Thyroid gland (tissue), 4 donors: Measurements from ENCODE around the gene MAP3K5. TPM values are rescaled to one million over a fixed set of nuclear protein-coding genes. Genes with fewer than 3 reads are reported as not detected.

Source experiments
- DNase-seq, 2 donors: peaks; one replicate each; pipeline ENCODE4 v3.0.0-alpha.2; 2019
- H3K27ac ChIP-seq, 3 donors: fragments of 200-600 bp; sonication (generic); 1 replicate in 2 of 3; 2 replicates in 1 of 3; pipeline ENCODE4 v1.5.1; 2016 to 2019; ENCODE audit warnings: mild to moderate bottlenecking in 1 of 3, moderate library complexity in 1 of 3
- H3K27me3 ChIP-seq: fragments of 200-600 bp; sonication (generic); one replicate; pipeline ENCODE4 v1.5.1; 2019
- H3K36me3 ChIP-seq, 2 donors: fragments of 200-600 bp; sonication (generic); one replicate each; pipeline ENCODE4 v1.5.1; 2016 to 2019
- H3K4me1 ChIP-seq, 2 donors: fragments of 200-600 bp; sonication (generic); one replicate each; pipeline ENCODE4 v1.5.1; 2017 to 2019
- H3K4me3 ChIP-seq, 3 donors: fragments of 200-600 bp; sonication (generic); replicated peaks in 1 of 3; 1 replicate in 2 of 3; 2 replicates in 1 of 3; pipeline ENCODE4 v1.5.1; 2016; ENCODE audit warnings: mild to moderate bottlenecking in 1 of 3
- H3K9me3 ChIP-seq: fragments of 200-600 bp; sonication (generic); one replicate; pipeline ENCODE4 v1.5.1; 2017
- CTCF ChIP-seq, 6 experiments: fragments of 200-600 bp in 3 of 6; fragments of 450-650 bp in 3 of 6; sonication (generic) in 3 of 6; IDR thresholded peaks; one replicate each; pipeline ENCODE4 v1.5.1; 2016 to 2019; ENCODE audit warnings: antibody characterized with exemption in 6 of 6, mild to moderate bottlenecking in 2 of 6, inconsistent platforms in 1 of 6, moderate library complexity in 1 of 6
- POLR2A ChIP-seq, 2 donors: fragments of 450-650 bp; IDR thresholded peaks; one replicate each; pipeline ENCODE4 v1.6.1; 2017; ENCODE audit warnings: antibody characterized with exemption in 2 of 2, mild to moderate bottlenecking in 2 of 2, moderate library complexity in 1 of 2
- WGBS, 2 donors: methylation state at CpG; one replicate each; pipeline ENCODE4 v1.1.5; 2017; 5-methylcytosine and 5-hydroxymethylcytosine counted together
- intact Hi-C: fragments of 100-400 bp; cut with DNase I; formaldehyde crosslinking; loops from one replicate; pipeline ENCODE4 v1.15.1; 2023
- total RNA-seq, 4 donors: library from RNA; depleted of rRNA; stranded (reverse); fragments of >200 nt; gene quantifications; one replicate each; pipeline ENCODE4 v1.2.3, GENCODE V29; 2016

MAP3K5 gene
- total RNA-seq, 4 donors from 2014 or later: 28.1 to 68.0 (median 46.5) TPM

- DNase-seq: no peak
- TF ChIP-seq CTCF (IDR thresholded peaks at IDR 0.05) (no peak), POLR2A (IDR thresholded peaks at IDR 0.05) (no peak)
- 86 to 89% methylated on average over 7 of the region's 7 CpGs for WGBS, 2 donors
- no peaks in the 10 kb centered on the region for H3K9me3 ChIP-seq
- intact Hi-C loops: no loop called here
- no peak overlapping the region for H3K4me3 ChIP-seq
- no peaks in the 10 kb centered on the region for H3K27me3 ChIP-seq
- peaks cover 26 to 41% of the 10 kb centered on the region in 2 donors for H3K4me1 ChIP-seq
- H3K36me3 ChIP-seq: no peaks in the 10 kb centered on the region
- peak overlapping the region in 1 of 3 donors; percentile 0 for H3K27ac ChIP-seq
Observed at GRCh38 chr6:136752554-136752953, 39.7 kb downstream of the MAP3K5 start.

- Histone ChIP-seq H3K27me3 (no peaks in the 10 kb centered on the region), H3K36me3 (no peaks in the 10 kb centered on the region), H3K4me3 (no peak overlapping the region), H3K27ac (peak overlapping the region in 2 of 3 donors; percentile 31 to 36), H3K9me3 (no peaks in the 10 kb centered on the region), H3K4me1 (peaks cover 26 to 40% of the 10 kb centered on the region in 2 donors)
- 90 to 95% methylated on average over 2 of the region's 2 CpGs for WGBS, 2 donors
- TF ChIP-seq CTCF (IDR thresholded peaks at IDR 0.05) (no peak), POLR2A (IDR thresholded peaks at IDR 0.05) (no peak)
- intact Hi-C loops: no loop called here
- DNase-seq: no peak
Observed at GRCh38 chr6:136751991-136752390, 40.3 kb downstream of the MAP3K5 start.

GRCh38 chr6:136751522-136751956, 40.7 kb downstream of the MAP3K5 start:
- Histone ChIP-seq H3K4me1 (peaks cover 26 to 36% of the 10 kb centered on the region in 2 donors), H3K4me3 (no peak overlapping the region), H3K36me3 (no peaks in the 10 kb centered on the region), H3K9me3 (no peaks in the 10 kb centered on the region), H3K27ac (peak overlapping the region in 1 of 3 donors; percentile 31), H3K27me3 (no peaks in the 10 kb centered on the region)
- DNase-seq: no peak
- WGBS, 2 donors: 75% methylated on average over 5 of the region's 5 CpGs
- TF ChIP-seq CTCF (IDR thresholded peaks at IDR 0.05) (no peak), POLR2A (IDR thresholded peaks at IDR 0.05) (no peak)
- intact Hi-C loops: no loop called here

- H3K4me3 ChIP-seq: no peak overlapping the region
- H3K9me3 ChIP-seq: no peaks in the 10 kb centered on the region
- peaks cover 26 to 29% of the 10 kb centered on the region in 2 donors for H3K4me1 ChIP-seq
- WGBS, 2 donors: 68 to 69% methylated on average over 4 of the region's 4 CpGs
- H3K27me3 ChIP-seq: no peaks in the 10 kb centered on the region
- no peaks in the 10 kb centered on the region for H3K36me3 ChIP-seq
- DNase-seq: no peak
- intact Hi-C loops: no loop called here
- H3K27ac ChIP-seq: no peak overlapping the region
- TF ChIP-seq POLR2A (IDR thresholded peaks at IDR 0.05) (no peak), CTCF (IDR thresholded peaks at IDR 0.05) (no peak)
Observed at GRCh38 chr6:136750696-136751521, 41.4 kb downstream of the MAP3K5 start.

- TF ChIP-seq CTCF (IDR thresholded peaks at IDR 0.05) (no peak), POLR2A (IDR thresholded peaks at IDR 0.05) (no peak)
- no peak overlapping the region for H3K4me3 ChIP-seq
- H3K9me3 ChIP-seq: no peaks in the 10 kb centered on the region
- H3K4me1 ChIP-seq: peaks cover 30 to 33% of the 10 kb centered on the region in 2 donors
- H3K27me3 ChIP-seq: no peaks in the 10 kb centered on the region
- intact Hi-C loops: no loop called here
- WGBS, 2 donors: 87 to 92% methylated on average over 13 of the region's 13 CpGs
- H3K36me3 ChIP-seq: no peaks in the 10 kb centered on the region
- DNase-seq: no peak
- H3K27ac ChIP-seq: no peak overlapping the region
Observed at GRCh38 chr6:136749359-136749997, 42.8 kb downstream of the MAP3K5 start.
